GM23338 (cell line): ENCODE data around the gene F8A1. TPM values are rescaled to one million over a fixed set of nuclear protein-coding genes. Genes with fewer than 3 reads are reported as not detected.
"Not testable (repeated sequence)": the region's sequence is repeated elsewhere in the genome, so short reads cannot be mapped to it uniquely, and the experiment has no call there.

Experiments
- ATAC-seq: fragments of 200-7000 bp; cut with Tn5 transposase; 3 replicates; pipeline ENCODE4 v1.9.1; 2020
- DNase-seq: peaks from one replicate; pipeline ENCODE4 v3.0.0-alpha.2; 2015; ENCODE audit warnings: low spot score
- H2AFZ ChIP-seq: fragments of 200-600 bp; sonication (generic); 2 replicates; pipeline ENCODE4 v1.8.0; 2016; ENCODE audit warnings: antibody characterized with exemption, mild to moderate bottlenecking, moderate library complexity
- H3F3A ChIP-seq: fragments of 200-600 bp; sonication (generic); replicated peaks from 2 replicates; pipeline ENCODE4 v1.8.0; 2017; ENCODE audit warnings: antibody characterized with exemption, mixed run types, low read depth
- H3K27ac ChIP-seq: fragments of 200-600 bp; sonication (generic); 2 replicates; pipeline ENCODE4 v1.6.1; 2016; ENCODE audit warnings: low read depth
- H3K27me3 ChIP-seq: fragments of 200-600 bp; sonication (generic); 2 replicates; pipeline ENCODE4 v1.8.0; 2016; ENCODE audit warnings: mild to moderate bottlenecking, mixed run types, moderate library complexity; ENCODE audit not compliant: insufficient read depth
- H3K36me3 ChIP-seq: fragments of 200-600 bp; sonication (generic); 2 replicates; pipeline ENCODE4 v1.8.0; 2016; ENCODE audit warnings: mild to moderate bottlenecking; ENCODE audit not compliant: insufficient read depth
- H3K4me1 ChIP-seq: fragments of 200-600 bp; sonication (generic); 2 replicates; pipeline ENCODE4 v1.8.0; 2016; ENCODE audit warnings: mild to moderate bottlenecking, moderate library complexity; ENCODE audit not compliant: insufficient read depth
- H3K4me2 ChIP-seq: fragments of 200-600 bp; sonication (generic); 2 replicates; pipeline ENCODE4 v1.7.1; 2017; ENCODE audit warnings: mixed run types
- H3K4me3 ChIP-seq: fragments of 200-600 bp; sonication (generic); 2 replicates; pipeline ENCODE4 v1.6.1; 2016; ENCODE audit warnings: mixed run types
- H3K79me2 ChIP-seq: fragments of 200-600 bp; sonication (generic); replicated peaks from 2 replicates; pipeline ENCODE4 v1.8.0; 2017; ENCODE audit warnings: mild to moderate bottlenecking; ENCODE audit not compliant: insufficient read depth
- H3K9me2 ChIP-seq: fragments of 200-600 bp; sonication (generic); 2 replicates; pipeline ENCODE4 v1.8.0; 2017; ENCODE audit not compliant: insufficient read depth
- H4K20me1 ChIP-seq: fragments of 200-600 bp; sonication (generic); replicated peaks from 2 replicates; pipeline ENCODE4 v1.8.0; 2017; ENCODE audit warnings: mild to moderate bottlenecking; ENCODE audit not compliant: insufficient read depth
- H3K27ac Mint-ChIP-seq: 2 replicates; pipeline ENCODE4 v1.8.0; 2020; ENCODE audit warnings: inconsistent platforms, mild to moderate bottlenecking, moderate library complexity, mixed read lengths
- H3K27me3 Mint-ChIP-seq: 3 replicates; pipeline ENCODE4 v1.8.0; 2022; ENCODE audit warnings: low read depth, mild to moderate bottlenecking, moderate library complexity, mixed read lengths, inconsistent platforms; ENCODE audit not compliant: insufficient read depth, poor library complexity
- H3K36me3 Mint-ChIP-seq: 3 replicates; pipeline ENCODE4 v1.8.0; 2021; ENCODE audit warnings: low read depth, mild to moderate bottlenecking, inconsistent platforms, moderate library complexity, mixed read lengths
- H3K4me1 Mint-ChIP-seq: 3 replicates; pipeline ENCODE4 v1.8.0; 2020; ENCODE audit warnings: mild to moderate bottlenecking, inconsistent platforms, mixed read lengths
- H3K4me3 Mint-ChIP-seq: 3 replicates; pipeline ENCODE4 v1.8.0; 2021; ENCODE audit warnings: moderate library complexity, mild to moderate bottlenecking, inconsistent platforms, mixed read lengths
- H3K9me3 Mint-ChIP-seq: 3 replicates; pipeline ENCODE4 v1.8.0; 2020; ENCODE audit warnings: moderate library complexity, mild to moderate bottlenecking, inconsistent platforms, mixed read lengths
- CREB1 ChIP-seq: fragments of 250-450 bp; sonication (Bioruptor Pico); IDR thresholded peaks from 2 replicates; pipeline ENCODE4 v1.5.0; 2020; ENCODE audit warnings: low read depth, mild to moderate bottlenecking, moderate library complexity
- CTCF ChIP-seq, 2 experiments: fragments of 200-600 bp in 1 of 2; sonication (generic) in 1 of 2; conservative IDR thresholded peaks; 2 replicates each; pipeline versions ENCODE4 v1.5.1 to v1.6.1; 2016 to 2017; ENCODE audit warnings: antibody characterized with exemption in 2 of 2, low read depth in 2 of 2, mild to moderate bottlenecking in 2 of 2, moderate library complexity in 1 of 2
- EZH2 ChIP-seq: fragments of 200-600 bp; sonication (generic); IDR thresholded peaks from one replicate; pipeline ENCODE4 v1.8.0; 2017; ENCODE audit warnings: antibody characterized with exemption, mild to moderate bottlenecking, low read depth; ENCODE audit not compliant: unreplicated experiment
- EZH2phosphoT487 ChIP-seq: fragments of 200-600 bp; sonication (generic); IDR thresholded peaks from one replicate; pipeline ENCODE4 v1.8.1; 2018; ENCODE audit warnings: antibody characterized with exemption; ENCODE audit not compliant: unreplicated experiment
- JUNB ChIP-seq: IDR thresholded peaks from one replicate; pipeline ENCODE4 v1.6.1; 2016; ENCODE audit warnings: antibody characterized with exemption; ENCODE audit not compliant: unreplicated experiment
- NANOG ChIP-seq: IDR thresholded peaks from 2 replicates; pipeline ENCODE4 v1.6.1; 2016; ENCODE audit warnings: antibody characterized with exemption, borderline replicate concordance
- POLR2AphosphoS5 ChIP-seq: IDR thresholded peaks from 2 replicates; pipeline ENCODE4 v1.6.1; 2016; ENCODE audit warnings: antibody characterized with exemption, low read depth
- STAT1 ChIP-seq: IDR thresholded peaks from one replicate; pipeline ENCODE4 v1.6.1; 2016; ENCODE audit warnings: antibody characterized with exemption; ENCODE audit not compliant: unreplicated experiment
- ZNF114 ChIP-seq: fragments of 250-450 bp; sonication (Bioruptor Pico); IDR thresholded peaks from 2 replicates; pipeline ENCODE4 v1.5.0; 2020; ENCODE audit warnings: mild to moderate bottlenecking, moderate library complexity
- ZNF331 ChIP-seq: fragments of 250-450 bp; sonication (Bioruptor Pico); IDR thresholded peaks from 2 replicates; pipeline ENCODE4 v1.5.0; 2020; ENCODE audit warnings: low read depth, mild to moderate bottlenecking, moderate library complexity
- polyA plus RNA-seq: library from polyadenylated mRNA; unstranded; fragments of >200 nt; fragmentation: Nextera tagmentation; extraction: Ambion mirVana; gene quantifications from 2 replicates; pipeline ENCODE4 v1.2.1, GENCODE V29; 2016
- total RNA-seq: library from RNA; depleted of rRNA; stranded (reverse); fragments of >200 nt; shearing (Covaris generic); gene quantifications from 2 replicates; pipeline ENCODE4 v1.2.3, GENCODE V29; 2014
- TF ChIP-seq, protein P1 (sequence below): IDR thresholded peaks from one replicate; pipeline ENCODE4 v1.6.1; 2018; ENCODE audit warnings: antibody characterized with exemption; ENCODE audit not compliant: unreplicated experiment
- TF ChIP-seq, protein P2 (sequence below): IDR thresholded peaks from 2 replicates; pipeline ENCODE4 v1.6.1; 2016; ENCODE audit warnings: antibody characterized with exemption

The F8A1 gene
- total and polyA plus RNA-seq, 2 experiments from 2014 or later: 19.0 to 26.0 TPM

- TF ChIP-seq, protein P1, sequence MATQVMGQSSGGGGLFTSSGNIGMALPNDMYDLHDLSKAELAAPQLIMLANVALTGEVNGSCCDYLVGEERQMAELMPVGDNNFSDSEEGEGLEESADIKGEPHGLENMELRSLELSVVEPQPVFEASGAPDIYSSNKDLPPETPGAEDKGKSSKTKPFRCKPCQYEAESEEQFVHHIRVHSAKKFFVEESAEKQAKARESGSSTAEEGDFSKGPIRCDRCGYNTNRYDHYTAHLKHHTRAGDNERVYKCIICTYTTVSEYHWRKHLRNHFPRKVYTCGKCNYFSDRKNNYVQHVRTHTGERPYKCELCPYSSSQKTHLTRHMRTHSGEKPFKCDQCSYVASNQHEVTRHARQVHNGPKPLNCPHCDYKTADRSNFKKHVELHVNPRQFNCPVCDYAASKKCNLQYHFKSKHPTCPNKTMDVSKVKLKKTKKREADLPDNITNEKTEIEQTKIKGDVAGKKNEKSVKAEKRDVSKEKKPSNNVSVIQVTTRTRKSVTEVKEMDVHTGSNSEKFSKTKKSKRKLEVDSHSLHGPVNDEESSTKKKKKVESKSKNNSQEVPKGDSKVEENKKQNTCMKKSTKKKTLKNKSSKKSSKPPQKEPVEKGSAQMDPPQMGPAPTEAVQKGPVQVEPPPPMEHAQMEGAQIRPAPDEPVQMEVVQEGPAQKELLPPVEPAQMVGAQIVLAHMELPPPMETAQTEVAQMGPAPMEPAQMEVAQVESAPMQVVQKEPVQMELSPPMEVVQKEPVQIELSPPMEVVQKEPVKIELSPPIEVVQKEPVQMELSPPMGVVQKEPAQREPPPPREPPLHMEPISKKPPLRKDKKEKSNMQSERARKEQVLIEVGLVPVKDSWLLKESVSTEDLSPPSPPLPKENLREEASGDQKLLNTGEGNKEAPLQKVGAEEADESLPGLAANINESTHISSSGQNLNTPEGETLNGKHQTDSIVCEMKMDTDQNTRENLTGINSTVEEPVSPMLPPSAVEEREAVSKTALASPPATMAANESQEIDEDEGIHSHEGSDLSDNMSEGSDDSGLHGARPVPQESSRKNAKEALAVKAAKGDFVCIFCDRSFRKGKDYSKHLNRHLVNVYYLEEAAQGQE: no peak
- TF ChIP-seq STAT1 (no peak), EZH2phosphoT487 (no peak), CTCF (conservative IDR thresholded peaks at IDR 0.05; ENCODE audit: low read depth in 2 of 2) (no peak), CREB1 (CRISPR knock-in tag) (no peak), POLR2AphosphoS5 (no peak), JUNB (no peak), EZH2 (no peak), ZNF331 (CRISPR knock-in tag) (no peak), ZNF114 (CRISPR knock-in tag) (no peak), NANOG (no peak)
Observed at GRCh38 chrX:154850957-154851611, 35.1 kb upstream of the F8A1 start (continued).

- Histone ChIP-seq H3K4me3 (no peak overlapping the region), H2AFZ (no peak overlapping the region), H3F3A (no peaks in the 10 kb centered on the region), H3K4me1 (no peaks in the 10 kb centered on the region), H4K20me1 (no peaks in the 10 kb centered on the region), H3K36me3 (no peaks in the 10 kb centered on the region), H3K27ac (no peak overlapping the region), H3K9me2 (no peaks in the 10 kb centered on the region), H3K79me2 (no peaks in the 10 kb centered on the region), H3K4me2 (no peak overlapping the region), H3K27me3 (no peaks in the 10 kb centered on the region)
- DNase-seq (peak; percentile 1), ATAC-seq (no peak)
- Mint-ChIP-seq H3K9me3 (peaks cover 4% of the 10 kb centered on the region; the same call in 2 of the 3 replicates), H3K36me3 (no peaks in the 10 kb centered on the region), H3K4me3 (no peak overlapping the region), H3K4me1 (no peaks in the 10 kb centered on the region), H3K27me3 (peaks cover 4% of the 10 kb centered on the region), H3K27ac (no peak overlapping the region)
- no peak for TF ChIP-seq ZNF331 (CRISPR knock-in tag)
- no peak for TF ChIP-seq NANOG
- TF ChIP-seq STAT1: no peak
- TF ChIP-seq EZH2: no peak
- TF ChIP-seq, protein P1: no peak
- no peak for TF ChIP-seq CREB1 (CRISPR knock-in tag)
- TF ChIP-seq ZNF114 (CRISPR knock-in tag): no peak
- TF ChIP-seq, protein P2, sequence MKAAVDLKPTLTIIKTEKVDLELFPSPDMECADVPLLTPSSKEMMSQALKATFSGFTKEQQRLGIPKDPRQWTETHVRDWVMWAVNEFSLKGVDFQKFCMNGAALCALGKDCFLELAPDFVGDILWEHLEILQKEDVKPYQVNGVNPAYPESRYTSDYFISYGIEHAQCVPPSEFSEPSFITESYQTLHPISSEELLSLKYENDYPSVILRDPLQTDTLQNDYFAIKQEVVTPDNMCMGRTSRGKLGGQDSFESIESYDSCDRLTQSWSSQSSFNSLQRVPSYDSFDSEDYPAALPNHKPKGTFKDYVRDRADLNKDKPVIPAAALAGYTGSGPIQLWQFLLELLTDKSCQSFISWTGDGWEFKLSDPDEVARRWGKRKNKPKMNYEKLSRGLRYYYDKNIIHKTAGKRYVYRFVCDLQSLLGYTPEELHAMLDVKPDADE: no peak
- no peak for TF ChIP-seq JUNB
- no peak for TF ChIP-seq POLR2AphosphoS5
Observed at GRCh38 chrX:154855256-154855655, 30.9 kb upstream of the F8A1 start.

DNA sequence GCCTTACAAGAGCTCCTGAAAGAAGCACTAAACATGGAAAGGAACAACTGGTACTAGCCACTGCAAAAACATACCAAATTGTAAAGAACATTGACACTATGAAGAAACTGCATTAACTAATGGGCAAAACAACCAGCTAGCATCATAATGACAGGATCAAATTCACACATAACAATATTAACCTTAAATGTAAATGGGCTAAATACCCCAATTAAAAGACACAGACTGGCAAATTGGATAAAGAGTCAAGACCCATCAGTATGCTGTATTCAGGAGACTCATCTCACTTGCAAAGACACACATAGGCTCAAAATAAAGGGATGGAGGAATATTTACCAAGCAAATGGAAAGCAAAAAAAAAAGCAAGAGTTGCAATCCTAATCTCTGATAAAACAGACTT is 17.6 kb upstream of the F8A1 start:
- H4K20me1 ChIP-seq, DNase-seq, H3F3A ChIP-seq, H3K9me2 ChIP-seq, H3K27me3 ChIP-seq, H2AFZ ChIP-seq, H3K27ac ChIP-seq, H3K36me3 ChIP-seq, H3K4me1 ChIP-seq, H3K4me1 Mint-ChIP-seq, H3K36me3 Mint-ChIP-seq, H3K27ac Mint-ChIP-seq, H3K27me3 Mint-ChIP-seq, H3K79me2 ChIP-seq, ATAC-seq, H3K4me2 ChIP-seq, H3K4me3 Mint-ChIP-seq, H3K4me3 ChIP-seq: not testable (repeated sequence)
- peaks cover 45% of the 10 kb centered on the region for H3K9me3 Mint-ChIP-seq
